ENCODE results near the gene TTLL11.
A peak's percentile ranks its signal among the peaks of the same experiment; 100 is the strongest.

Gene TTLL11

GRCh38 chr9:121779381-121780117 lies 313.6 kb downstream of the TTLL11 start:
- DNase-seq (ENCODE audit: low read depth), result peak; percentile 89

GRCh38 chr9:121778252-121779225 lies 314.6 kb downstream of the TTLL11 start:
- no peak overlapping the region for H3K4me3 ChIP-seq (ENCODE audit: low read depth, low read length)
- no peak for TF ChIP-seq CTCF (conservative IDR thresholded peaks at IDR 0.05; ENCODE audit: low read depth, low read length)
- peak; percentile 28 for DNase-seq (ENCODE audit: low read depth)

More at GRCh38 chr9:121779381-121780117, 313.6 kb downstream of the TTLL11 start:
- TF ChIP-seq CTCF (conservative IDR thresholded peaks at IDR 0.05; ENCODE audit: low read depth, low read length), result no peak
- H3K4me3 ChIP-seq (ENCODE audit: low read depth, low read length), result no peak overlapping the region

GRCh38 chr9:121776739-121777637 lies 316.1 kb downstream of the TTLL11 start:
- TF ChIP-seq CTCF (conservative IDR thresholded peaks at IDR 0.05; ENCODE audit: low read depth, low read length), result no peak
- DNase-seq (ENCODE audit: low read depth), result no peak
- no peak overlapping the region for H3K4me3 ChIP-seq (ENCODE audit: low read depth, low read length)

GRCh38 chr9:121776001-121776738 lies 316.9 kb downstream of the TTLL11 start:
- H3K4me3 ChIP-seq (ENCODE audit: low read depth, low read length), result no peak overlapping the region
- DNase-seq (ENCODE audit: low read depth), result no peak
- no peak for TF ChIP-seq CTCF (conservative IDR thresholded peaks at IDR 0.05; ENCODE audit: low read depth, low read length)

- no peak for DNase-seq (ENCODE audit: low read depth)
- no peak for TF ChIP-seq CTCF (conservative IDR thresholded peaks at IDR 0.05; ENCODE audit: low read depth, low read length)
- H3K4me3 ChIP-seq (ENCODE audit: low read depth, low read length), result no peak overlapping the region
Observed at GRCh38 chr9:121774715-121775613, 318.1 kb downstream of the TTLL11 start.
